Body of pancreas (tissue), 4 donors: ENCODE data around the gene SYNGR4.

ENCODE experiments used
- POLR2A ChIP-seq, 3 donors: fragments of 450-650 bp; IDR thresholded peaks; one replicate each; pipeline ENCODE4 v1.6.1; 2016; ENCODE audit warnings: antibody characterized with exemption in 3 of 3, mild to moderate bottlenecking in 2 of 3
- TF ChIP-seq, protein P1 (sequence below), 7 experiments: fragments of 450-650 bp in 4 of 7; fragments of 200-600 bp in 3 of 7; sonication (generic) in 3 of 7; IDR thresholded peaks; one replicate each; pipeline ENCODE4 v1.5.1; 2016 to 2019; ENCODE audit warnings: antibody characterized with exemption in 7 of 7

GRCh38 chr19:48330012-48330681 lies 34.0 kb upstream of the SYNGR4 start:
- TF ChIP-seq, protein P1, sequence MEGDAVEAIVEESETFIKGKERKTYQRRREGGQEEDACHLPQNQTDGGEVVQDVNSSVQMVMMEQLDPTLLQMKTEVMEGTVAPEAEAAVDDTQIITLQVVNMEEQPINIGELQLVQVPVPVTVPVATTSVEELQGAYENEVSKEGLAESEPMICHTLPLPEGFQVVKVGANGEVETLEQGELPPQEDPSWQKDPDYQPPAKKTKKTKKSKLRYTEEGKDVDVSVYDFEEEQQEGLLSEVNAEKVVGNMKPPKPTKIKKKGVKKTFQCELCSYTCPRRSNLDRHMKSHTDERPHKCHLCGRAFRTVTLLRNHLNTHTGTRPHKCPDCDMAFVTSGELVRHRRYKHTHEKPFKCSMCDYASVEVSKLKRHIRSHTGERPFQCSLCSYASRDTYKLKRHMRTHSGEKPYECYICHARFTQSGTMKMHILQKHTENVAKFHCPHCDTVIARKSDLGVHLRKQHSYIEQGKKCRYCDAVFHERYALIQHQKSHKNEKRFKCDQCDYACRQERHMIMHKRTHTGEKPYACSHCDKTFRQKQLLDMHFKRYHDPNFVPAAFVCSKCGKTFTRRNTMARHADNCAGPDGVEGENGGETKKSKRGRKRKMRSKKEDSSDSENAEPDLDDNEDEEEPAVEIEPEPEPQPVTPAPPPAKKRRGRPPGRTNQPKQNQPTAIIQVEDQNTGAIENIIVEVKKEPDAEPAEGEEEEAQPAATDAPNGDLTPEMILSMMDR (IDR thresholded peaks at IDR 0.05): peak in 1 of 7 experiments; percentile 6
- peak; percentile 21 to 66 (median 65) for TF ChIP-seq POLR2A (IDR thresholded peaks at IDR 0.05)
